Activated gamma-delta T cell treated with anti-CD3 and anti-CD28 coated beads, Interleukin-2, amount 50 U/mL, for 16 hours (primary cell): ENCODE results near the gene EIF2D.

ENCODE experiments used
- DNase-seq: peaks from one replicate; pipeline ENCODE4 v3.0.0-alpha.2; 2020; ENCODE audit warnings: low read depth

EIF2D gene

DNA sequence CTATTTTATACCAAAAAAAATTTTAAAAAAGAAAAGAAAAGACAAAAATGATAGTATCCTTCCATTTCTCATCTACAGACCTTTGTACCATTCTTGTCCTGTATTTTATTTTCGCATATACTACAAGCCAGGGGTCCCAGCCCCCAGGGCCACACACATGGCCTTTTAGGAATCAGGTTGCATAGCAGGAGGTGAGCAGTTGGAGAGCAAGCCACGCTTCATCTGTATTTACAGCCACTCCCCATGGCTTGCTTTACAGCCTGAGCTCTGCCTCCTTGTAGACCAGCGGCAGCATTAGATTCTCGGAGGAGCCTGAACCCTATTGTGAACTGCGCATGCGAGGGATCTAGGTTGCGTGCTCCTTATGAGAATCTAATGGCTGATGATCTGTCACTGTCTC is 65.2 kb downstream of the EIF2D start:
- DNase-seq = no peak

DNA sequence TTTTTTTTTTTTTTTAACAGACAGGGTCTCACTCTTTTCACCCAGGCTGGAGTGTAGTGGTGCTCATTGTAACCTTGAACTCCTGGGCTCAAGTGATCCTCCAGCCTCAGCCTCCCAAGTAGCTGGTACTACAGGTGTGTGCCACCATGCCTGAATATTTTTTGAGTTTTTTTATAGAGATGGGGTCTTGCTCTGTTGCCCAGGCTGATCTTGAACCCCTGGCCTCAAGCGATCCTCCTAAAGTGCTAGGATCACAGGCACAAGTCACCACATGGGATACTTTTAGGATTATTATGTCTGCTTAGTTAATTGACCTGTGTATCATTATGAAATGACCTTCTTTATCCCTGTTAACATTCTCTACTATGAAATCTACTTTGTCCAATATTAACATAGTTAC is 66.9 kb downstream of the EIF2D start:
- no peak for DNase-seq

DNA sequence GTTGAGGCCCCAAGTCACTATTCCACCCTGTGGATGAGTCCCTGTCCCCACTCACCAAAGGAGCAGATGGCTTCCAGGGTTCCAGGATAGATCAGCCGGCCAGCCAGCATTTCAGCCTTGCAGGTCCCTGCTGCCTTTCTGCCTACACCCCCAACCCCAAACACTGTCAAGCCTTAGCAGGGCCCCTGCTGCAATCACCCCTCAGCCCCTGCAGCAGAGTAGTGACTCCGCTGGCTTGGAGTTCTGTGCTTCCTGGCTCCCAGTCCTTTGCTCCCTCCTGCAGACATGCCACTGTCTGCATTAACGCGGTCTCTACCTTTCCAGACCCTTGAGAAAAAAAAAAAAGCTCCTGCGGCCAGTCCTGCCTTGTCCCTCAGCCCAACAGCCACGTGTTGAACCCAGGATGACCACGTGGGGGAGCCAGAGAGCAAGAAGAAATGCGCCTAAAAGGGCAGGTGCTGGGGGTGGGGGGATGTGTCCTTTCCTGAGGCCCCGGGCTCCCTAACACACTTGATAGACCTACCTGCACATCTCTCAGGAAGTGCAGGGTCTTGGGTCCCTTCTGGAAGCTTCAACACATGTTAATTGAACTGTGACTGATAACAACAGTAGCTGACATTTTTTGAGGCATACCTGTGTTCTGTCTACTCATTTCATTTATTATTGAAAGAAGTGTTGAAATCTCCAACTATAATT is 67.6 kb downstream of the EIF2D start:
- DNase-seq = peak; percentile 80
